HG02759 (cell line): ENCODE data around the gene IGF2BP2.
A peak's percentile ranks its signal among the peaks of the same experiment; 100 is the strongest.
"Not testable (repeated sequence)": the region's sequence is repeated elsewhere in the genome, so short reads cannot be mapped to it uniquely, and the experiment has no call there.

Source experiments
- ATAC-seq: cut with Tn5 transposase; IDR thresholded peaks from one replicate; pipeline ENCODE4 v1.9.1; 2021; ENCODE audit warnings: mild to moderate bottlenecking, moderate library complexity; ENCODE audit not compliant: unreplicated experiment

Gene IGF2BP2

GRCh38 chr3:185825006-185825638 is at the start of gene IGF2BP2:
IGF2BP2 (minus strand) TSS chr3:185825042; CDS start chr3:185824960, 82 bp downstream.
- peak; percentile 70 for ATAC-seq

GRCh38 chr3:185874119-185874518 is 49.3 kb upstream of the IGF2BP2 start:
- ATAC-seq, result no peak

DNA sequence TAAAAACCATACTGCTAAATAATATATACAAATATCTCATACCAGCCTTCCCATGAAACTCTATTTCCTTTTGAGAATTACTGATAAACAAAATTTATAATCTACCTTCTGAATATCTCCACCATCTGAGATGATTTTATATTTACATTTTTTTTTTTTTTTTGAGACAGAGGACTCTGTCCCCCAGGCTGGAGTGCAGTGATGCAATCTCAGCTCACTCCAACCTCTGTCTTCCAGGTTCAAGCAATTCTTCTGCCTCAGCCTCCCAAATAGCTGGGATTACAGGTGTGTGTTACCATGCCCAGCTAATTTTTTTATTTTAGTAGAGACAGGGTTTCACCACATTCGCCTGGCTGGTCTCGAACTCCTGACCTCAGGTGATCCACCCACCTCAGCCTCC is 42.8 kb upstream of the IGF2BP2 start:
- ATAC-seq, result no peak

DNA sequence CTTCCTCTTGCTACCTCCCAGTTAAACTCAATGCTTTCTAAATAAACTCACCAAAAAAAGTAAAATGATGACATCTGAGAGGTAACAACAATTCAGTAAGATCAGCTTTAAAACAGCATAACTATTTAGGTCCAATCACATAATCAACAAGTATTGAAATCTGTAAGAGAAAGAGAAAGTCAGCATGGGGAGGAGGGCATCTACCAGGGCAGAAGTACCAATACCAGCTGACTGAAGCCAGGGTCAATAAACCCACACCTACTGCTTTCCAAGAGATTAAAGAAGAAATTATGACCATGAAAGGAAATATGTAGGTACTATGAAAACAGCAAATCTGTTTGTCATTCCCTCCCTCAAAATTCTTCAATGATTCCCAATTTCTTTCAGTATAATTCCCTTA is 42.2 kb upstream of the IGF2BP2 start:
- ATAC-seq, result no peak

GRCh38 chr3:185866555-185866954 is 41.7 kb upstream of the IGF2BP2 start:
- ATAC-seq, result no peak

DNA sequence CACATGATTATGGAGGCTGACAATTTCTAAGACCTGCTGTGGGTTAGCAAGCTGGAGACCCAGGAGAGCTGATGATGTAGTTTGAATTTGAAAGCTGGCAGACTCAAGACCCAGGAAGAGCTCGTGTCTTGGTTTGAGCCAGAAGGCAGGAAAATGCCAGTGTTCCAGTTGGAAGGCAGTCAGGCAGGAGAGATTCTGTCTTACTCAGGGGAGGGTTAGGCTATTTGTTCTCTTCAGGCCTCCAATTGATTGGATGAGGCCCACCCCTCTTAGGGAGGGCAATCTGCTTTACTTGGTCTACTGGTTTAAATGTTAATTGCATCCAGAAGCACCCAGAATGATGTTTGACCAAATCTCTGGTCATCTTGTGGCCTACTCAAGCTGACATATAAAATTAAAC is 40.4 kb upstream of the IGF2BP2 start:
- no peak for ATAC-seq

DNA sequence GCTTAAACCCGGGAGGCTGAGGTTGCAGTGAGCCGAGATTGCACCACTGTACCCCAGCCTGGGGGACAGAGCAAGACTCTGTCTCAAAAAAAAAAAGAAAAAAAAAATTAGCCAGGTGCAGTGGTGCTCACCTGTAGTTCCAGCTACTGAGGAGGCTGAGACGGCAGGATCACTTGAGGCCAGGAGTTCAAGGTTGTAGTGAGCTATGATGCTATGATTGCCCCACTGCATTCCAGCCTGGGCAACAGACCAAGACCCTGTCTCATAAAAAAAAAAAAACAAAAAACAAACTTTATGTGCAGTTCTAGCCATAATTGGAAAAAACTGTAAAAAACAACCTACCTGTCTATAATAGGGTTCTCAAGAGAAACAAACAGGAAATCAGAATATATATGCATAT is 39.9 kb upstream of the IGF2BP2 start:
- ATAC-seq, result no peak

GRCh38 chr3:185862920-185863319 is 38.1 kb upstream of the IGF2BP2 start:
- ATAC-seq, result no peak

GRCh38 chr3:185859294-185859972 is 34.6 kb upstream of the IGF2BP2 start:
- no peak for ATAC-seq

DNA sequence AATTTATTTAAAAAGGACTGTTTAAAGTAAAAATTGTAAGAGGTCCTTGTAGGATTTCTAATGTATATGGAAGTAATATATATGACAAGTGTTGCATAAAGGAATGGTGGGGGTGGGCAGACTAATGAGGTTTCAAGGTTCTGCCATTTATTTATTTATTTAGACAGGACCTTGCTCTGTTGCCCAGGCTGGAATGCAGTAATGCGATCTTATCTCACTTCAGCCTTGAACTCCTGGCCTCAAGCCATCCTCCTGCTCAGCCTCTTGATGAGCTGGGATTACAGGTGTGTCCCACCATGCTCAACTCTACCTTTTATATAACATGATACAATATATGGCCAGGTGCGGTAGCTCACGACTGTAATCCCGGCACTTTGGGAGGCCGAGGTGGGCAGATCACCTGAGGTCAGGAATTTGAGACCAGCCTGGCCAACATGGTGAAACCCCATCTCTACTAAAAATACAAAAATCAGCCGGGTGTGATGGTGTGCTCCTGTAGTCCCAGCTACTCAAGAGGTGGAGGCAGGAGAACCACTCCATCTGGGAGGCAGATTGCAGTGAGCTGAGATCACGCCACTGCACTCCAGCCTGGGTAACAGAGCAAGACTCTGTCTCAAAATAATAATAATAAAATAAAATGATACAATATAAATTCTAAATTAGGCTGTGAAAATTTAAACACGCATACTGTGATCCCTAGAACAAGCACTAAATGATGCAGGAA is 33.8 kb upstream of the IGF2BP2 start:
- ATAC-seq, result no peak

DNA sequence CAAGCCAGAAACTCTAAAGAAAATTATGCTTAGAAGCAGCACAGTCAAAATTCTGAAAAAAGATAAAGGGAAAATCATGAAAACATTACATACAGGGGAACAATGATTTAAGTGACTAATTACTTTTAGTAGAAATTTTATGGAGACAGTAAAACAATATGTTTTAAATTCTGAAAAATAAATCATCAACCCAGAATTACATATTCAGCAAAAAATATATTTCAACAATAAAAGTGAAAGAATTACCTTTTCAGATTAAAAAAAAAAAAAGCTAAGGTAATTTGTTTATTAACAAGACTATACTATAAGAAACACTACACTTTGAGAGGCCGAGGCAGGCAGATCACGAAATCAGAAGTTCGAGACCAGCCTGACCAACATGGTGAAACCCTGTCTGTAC is 32.4 kb upstream of the IGF2BP2 start:
- ATAC-seq, result no peak

GRCh38 chr3:185856652-185857051 is 31.8 kb upstream of the IGF2BP2 start:
- ATAC-seq, result no peak

DNA sequence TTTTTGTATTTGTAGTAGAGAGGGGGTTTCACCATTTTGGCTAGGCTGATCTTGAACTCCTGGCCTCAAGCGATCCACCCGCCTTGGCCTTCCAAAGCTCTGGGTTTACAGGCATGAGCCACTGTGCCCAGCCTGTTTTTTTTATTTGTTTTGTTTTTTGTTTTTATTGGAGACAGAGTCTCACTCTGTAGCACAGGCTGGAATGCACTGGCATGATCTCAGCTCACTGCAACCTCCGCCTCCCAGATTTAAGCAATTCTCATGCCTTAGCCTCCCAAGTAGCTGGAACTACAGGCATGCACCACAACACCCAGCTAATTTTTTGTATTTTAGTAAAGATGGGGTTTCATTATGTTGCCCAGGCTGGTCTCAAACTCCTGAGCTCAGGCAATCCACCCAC is 28.9 kb upstream of the IGF2BP2 start:
- ATAC-seq, result not testable (repeated sequence)

DNA sequence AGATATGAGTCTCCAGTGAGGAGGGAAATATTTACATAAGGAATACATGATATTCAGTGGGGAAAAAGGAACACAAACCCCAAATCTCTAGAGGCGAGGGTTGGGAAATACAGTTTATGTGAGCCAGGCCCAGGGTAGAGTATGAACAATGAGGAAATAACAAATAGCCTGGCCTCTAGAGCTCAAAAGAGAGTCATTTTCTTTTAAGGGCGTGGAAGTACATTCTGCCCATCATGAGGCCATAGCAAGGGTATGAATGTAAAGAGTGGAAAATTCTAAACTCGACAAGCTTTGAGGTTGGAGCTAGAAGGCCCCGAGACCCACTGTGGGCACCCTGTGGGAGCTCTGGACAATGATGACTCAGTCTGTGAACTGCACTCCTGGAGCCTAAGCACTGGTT is 27.8 kb upstream of the IGF2BP2 start:
- no peak for ATAC-seq

- ATAC-seq, result no peak
Measured at GRCh38 chr3:185851959-185852358, 27.1 kb upstream of the IGF2BP2 start.

DNA sequence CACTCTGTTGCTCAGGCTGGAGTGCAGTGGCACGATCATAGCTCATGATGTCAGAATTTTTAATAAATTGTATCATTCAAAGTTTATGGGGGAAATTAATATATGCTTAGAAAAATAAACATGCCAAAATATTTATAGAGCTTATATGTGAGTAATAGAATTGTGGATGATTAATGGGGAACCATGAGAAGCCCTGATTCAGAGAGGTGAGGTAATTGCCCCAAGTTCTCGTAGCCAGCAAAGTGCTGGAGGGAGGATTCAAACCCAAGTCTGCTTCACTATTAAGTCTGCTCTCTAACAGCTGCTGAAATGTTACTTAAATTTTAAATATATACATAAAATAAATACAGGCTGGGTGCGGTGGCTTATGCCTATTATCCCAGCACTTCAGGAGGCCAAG is 26.2 kb upstream of the IGF2BP2 start:
- ATAC-seq, result no peak

DNA sequence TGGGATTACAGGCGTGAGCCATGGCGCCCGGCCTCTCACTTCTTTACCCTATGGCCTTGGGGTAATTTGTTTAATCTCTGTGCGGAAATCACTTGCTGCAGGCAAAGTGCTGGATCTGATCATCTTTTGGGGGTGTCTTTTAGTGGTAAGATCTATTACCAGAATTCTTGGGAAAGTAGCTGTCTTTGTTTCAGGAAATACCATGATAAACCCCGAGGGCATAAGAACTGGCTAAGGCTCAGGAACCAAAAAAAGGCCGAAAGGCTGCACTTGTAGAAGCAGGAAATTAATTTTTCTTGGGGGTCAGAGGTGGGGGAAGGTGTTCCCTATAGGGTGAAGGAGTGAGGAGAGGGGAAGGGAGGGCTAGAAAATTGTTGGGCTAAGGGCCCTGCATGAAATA is 22.7 kb upstream of the IGF2BP2 start:
- ATAC-seq, result no peak

DNA sequence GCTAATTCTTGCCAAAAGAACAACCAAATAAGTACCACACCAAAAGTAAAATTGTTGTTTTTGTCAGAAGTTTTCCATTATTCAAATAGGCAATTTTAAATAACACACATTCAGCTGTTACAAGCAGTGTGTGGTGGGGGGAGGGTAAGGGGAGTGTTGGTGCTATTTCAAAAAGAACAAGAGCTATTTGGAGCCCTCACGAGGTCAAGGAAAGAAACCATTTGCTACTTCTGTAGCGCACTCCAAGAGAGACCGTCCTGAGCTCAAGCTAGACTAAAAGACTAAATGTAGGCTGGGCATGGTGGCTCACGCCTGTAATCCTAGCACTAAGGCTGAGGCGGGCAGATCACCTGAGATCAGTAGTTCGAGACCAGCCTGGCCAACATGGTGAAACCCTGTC is 21.2 kb upstream of the IGF2BP2 start:
- ATAC-seq, result no peak

- no peak for ATAC-seq
Measured at GRCh38 chr3:185844051-185844450, 19.2 kb upstream of the IGF2BP2 start.

GRCh38 chr3:185843635-185844034 is 18.8 kb upstream of the IGF2BP2 start:
- no peak for ATAC-seq

DNA sequence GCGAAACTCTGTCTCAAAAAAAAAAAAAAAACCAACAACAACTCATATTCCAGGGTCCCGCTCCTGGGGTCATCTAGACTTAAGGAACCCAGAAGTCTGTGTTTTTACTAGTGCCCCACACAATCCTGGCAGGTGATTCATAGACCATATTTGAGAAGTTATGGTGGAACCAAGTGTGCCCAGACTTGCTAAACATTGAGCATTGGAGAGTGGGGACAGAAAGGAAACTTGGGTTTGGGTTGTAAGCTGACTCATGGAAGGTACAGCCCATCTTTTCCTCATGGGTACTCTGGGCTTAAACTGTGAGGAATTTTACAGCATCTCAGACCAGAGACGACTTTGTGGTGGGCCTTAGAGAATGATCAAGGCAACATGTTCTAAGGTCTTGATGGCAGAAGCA is 18.3 kb upstream of the IGF2BP2 start:
- no peak for ATAC-seq

DNA sequence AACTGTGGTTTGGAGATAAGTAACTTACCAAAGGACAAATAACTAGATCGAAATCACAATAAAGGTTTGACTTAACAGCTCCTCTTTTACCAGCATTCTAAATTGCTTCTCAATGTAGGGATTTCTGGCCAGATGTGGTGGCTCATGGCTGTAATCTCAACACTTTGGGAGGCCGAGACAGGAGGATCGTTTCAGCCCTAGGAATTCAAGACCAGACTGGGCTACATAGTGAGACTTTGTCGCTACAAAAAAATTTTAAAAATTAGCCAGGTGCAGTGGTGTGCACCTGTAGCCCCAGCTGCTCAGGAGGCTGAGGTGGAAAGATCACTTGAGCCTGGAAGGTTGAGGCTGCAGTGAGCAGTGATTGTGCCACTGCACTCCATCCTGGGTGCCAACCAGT is 17.4 kb upstream of the IGF2BP2 start:
- no peak for ATAC-seq
